Epithelial cell of esophagus (primary cell): ENCODE measurements around the gene MYO1B.

Experiments used
- DNase-seq: peaks from one replicate; pipeline ENCODE4 v3.0.0; 2010; ENCODE audit warnings: low read depth
- H3K4me3 ChIP-seq: 2 replicates; pipeline ENCODE4 v1.5.1; 2011; ENCODE audit warnings: mild to moderate bottlenecking, low read length, control low read depth
- TF ChIP-seq, protein P1 (sequence below): IDR thresholded peaks from 2 replicates; pipeline ENCODE4 v1.5.1; 2011; ENCODE audit warnings: low read depth, mild to moderate bottlenecking, low read length, control low read depth, inconsistent platforms; ENCODE audit not compliant: insufficient read depth; ENCODE audit errors: missing control alignments

The MYO1B gene

DNA sequence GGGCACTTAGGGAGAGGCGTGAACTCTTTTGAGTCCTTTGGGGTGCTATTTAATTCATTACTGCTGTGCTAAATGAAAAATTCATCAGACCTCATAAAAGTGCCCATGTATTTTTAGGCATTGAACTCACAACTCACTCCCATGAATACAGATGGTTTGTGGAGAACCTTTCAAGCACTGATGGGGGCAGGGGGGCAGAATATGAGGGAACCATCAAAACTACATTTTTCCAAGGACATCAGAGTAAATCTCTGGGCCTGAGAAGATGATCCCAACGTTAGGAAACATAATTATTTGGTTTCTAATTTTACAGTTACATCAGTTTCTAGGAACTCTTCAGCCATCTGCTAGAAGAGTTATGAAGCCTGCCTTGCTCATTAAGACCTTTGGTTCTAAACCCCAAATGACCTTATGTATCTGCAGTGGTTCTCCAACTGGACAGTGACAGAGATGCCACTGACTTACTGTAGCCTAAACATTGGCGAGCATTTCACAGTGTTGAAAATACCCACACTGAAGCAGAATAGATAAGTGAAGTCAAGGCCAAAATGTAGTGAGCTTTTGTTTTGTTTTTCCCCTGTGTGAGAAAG is 90.8 kb downstream of the MYO1B start:
- no peak for DNase-seq
- no peak overlapping the region for H3K4me3 ChIP-seq
- TF ChIP-seq, protein P1, sequence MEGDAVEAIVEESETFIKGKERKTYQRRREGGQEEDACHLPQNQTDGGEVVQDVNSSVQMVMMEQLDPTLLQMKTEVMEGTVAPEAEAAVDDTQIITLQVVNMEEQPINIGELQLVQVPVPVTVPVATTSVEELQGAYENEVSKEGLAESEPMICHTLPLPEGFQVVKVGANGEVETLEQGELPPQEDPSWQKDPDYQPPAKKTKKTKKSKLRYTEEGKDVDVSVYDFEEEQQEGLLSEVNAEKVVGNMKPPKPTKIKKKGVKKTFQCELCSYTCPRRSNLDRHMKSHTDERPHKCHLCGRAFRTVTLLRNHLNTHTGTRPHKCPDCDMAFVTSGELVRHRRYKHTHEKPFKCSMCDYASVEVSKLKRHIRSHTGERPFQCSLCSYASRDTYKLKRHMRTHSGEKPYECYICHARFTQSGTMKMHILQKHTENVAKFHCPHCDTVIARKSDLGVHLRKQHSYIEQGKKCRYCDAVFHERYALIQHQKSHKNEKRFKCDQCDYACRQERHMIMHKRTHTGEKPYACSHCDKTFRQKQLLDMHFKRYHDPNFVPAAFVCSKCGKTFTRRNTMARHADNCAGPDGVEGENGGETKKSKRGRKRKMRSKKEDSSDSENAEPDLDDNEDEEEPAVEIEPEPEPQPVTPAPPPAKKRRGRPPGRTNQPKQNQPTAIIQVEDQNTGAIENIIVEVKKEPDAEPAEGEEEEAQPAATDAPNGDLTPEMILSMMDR = no peak

GRCh38 chr2:191341436-191341835 is 96.2 kb downstream of the MYO1B start:
- no peak overlapping the region for H3K4me3 ChIP-seq
- TF ChIP-seq, protein P1 = no peak
- DNase-seq = peak; percentile 54

GRCh38 chr2:191343796-191344338 is 98.7 kb downstream of the MYO1B start:
- no peak overlapping the region for H3K4me3 ChIP-seq
- TF ChIP-seq, protein P1 = no peak
- DNase-seq = no peak

DNA sequence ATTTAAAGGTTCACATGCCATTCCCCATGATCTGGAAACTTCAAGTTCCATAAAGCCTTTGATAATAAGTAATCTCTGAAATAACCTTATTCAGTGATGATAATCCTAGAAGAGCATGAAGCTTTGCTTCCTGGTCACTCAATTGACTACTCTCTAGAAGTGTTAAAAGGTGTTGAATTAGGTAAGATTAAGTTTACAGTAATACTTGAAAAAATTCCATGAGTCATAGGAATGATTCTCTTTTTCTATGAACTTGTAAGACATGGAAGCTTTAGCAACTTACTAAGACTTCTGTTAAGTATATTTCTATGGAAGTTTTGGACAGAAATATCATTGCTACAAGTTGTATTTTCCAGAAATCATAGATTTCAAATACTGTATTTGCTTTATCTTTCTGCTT is 100.6 kb downstream of the MYO1B start:
- TF ChIP-seq, protein P1 = no peak
- peak; percentile 74 for DNase-seq
- no peak overlapping the region for H3K4me3 ChIP-seq

- TF ChIP-seq, protein P1 = no peak
- H3K4me3 ChIP-seq = no peak overlapping the region
- no peak for DNase-seq
These were observed 102.0 kb downstream of the MYO1B start for GRCh38 chr2:191347154-191347553.

- TF ChIP-seq, protein P1 = no peak
- no peak for DNase-seq
These were observed 102.7 kb downstream of the MYO1B start for GRCh38 chr2:191347881-191348280.

GRCh38 chr2:191349990-191350389 is 104.8 kb downstream of the MYO1B start:
- no peak for DNase-seq
- H3K4me3 ChIP-seq = no peak overlapping the region
- TF ChIP-seq, protein P1 = no peak

More at GRCh38 chr2:191347881-191348280, 102.7 kb downstream of the MYO1B start:
- no peak overlapping the region for H3K4me3 ChIP-seq
